Measurements from ENCODE around the gene SYAP1. TPM values are rescaled to one million over a fixed set of nuclear protein-coding genes. Genes with fewer than 3 reads are reported as not detected.
"Not testable (repeated sequence)": the region's sequence is repeated elsewhere in the genome, so short reads cannot be mapped to it uniquely, and the experiment has no call there.

Gene SYAP1
- total RNA-seq, 1 donor from 2014 or later = 18.1 TPM

- H3K4me3 ChIP-seq = no peak overlapping the region
- TF ChIP-seq CTCF (IDR thresholded peaks at IDR 0.05; ENCODE audit: borderline replicate concordance) = no peak
- DNase-seq = no peak
- H3K9me3 ChIP-seq (replicated peaks) = no peaks in the 10 kb centered on the region
- intact Hi-C loops (cut with micrococcal nuclease) = no loop called here
- H3K36me3 ChIP-seq = no peaks in the 10 kb centered on the region
- peaks cover 2% of the 10 kb centered on the region for H3K4me1 ChIP-seq
- H3K27me3 ChIP-seq (ENCODE audit: low read depth) = no peaks in the 10 kb centered on the region
- H3K27ac ChIP-seq (replicated peaks) = no peak overlapping the region
Observed at GRCh38 chrX:16714504-16714903, 4.9 kb upstream of the SYAP1 start.

GRCh38 chrX:16715638-16716037, 3.8 kb upstream of the SYAP1 start:
- H3K4me3 ChIP-seq; H3K9me3 ChIP-seq (replicated peaks); H3K4me1 ChIP-seq; H3K36me3 ChIP-seq; DNase-seq; H3K27me3 ChIP-seq (ENCODE audit: low read depth); intact Hi-C loops (cut with micrococcal nuclease); H3K27ac ChIP-seq (replicated peaks): not testable (repeated sequence)

- H3K9me3 ChIP-seq (replicated peaks); H3K36me3 ChIP-seq; H3K4me3 ChIP-seq; H3K27ac ChIP-seq (replicated peaks); DNase-seq; intact Hi-C loops (cut with micrococcal nuclease); H3K27me3 ChIP-seq (ENCODE audit: low read depth): not testable (repeated sequence)
- peaks cover 18% of the 10 kb centered on the region for H3K4me1 ChIP-seq
Observed at GRCh38 chrX:16716451-16716850, 3.0 kb upstream of the SYAP1 start.

GRCh38 chrX:16718824-16719333, 533 bp upstream of the SYAP1 start:
- DNase-seq = no peak
- Histone ChIP-seq H3K9me3 (replicated peaks) (no peaks in the 10 kb centered on the region), H3K27me3 (ENCODE audit: low read depth) (no peaks in the 10 kb centered on the region), H3K4me3 (peak overlapping the region; percentile 76), H3K36me3 (no peaks in the 10 kb centered on the region), H3K4me1 (peaks cover 24% of the 10 kb centered on the region), H3K27ac (replicated peaks) (peak overlapping the region; percentile 92)
- no peak for TF ChIP-seq CTCF (IDR thresholded peaks at IDR 0.05; ENCODE audit: borderline replicate concordance)
- intact Hi-C loops (cut with micrococcal nuclease) = no loop called here

GRCh38 chrX:16722481-16722880, 3.1 kb downstream of the SYAP1 start:
- no peak for TF ChIP-seq CTCF (IDR thresholded peaks at IDR 0.05; ENCODE audit: borderline replicate concordance)
- H3K27me3 ChIP-seq (ENCODE audit: low read depth) = no peaks in the 10 kb centered on the region
- no peak overlapping the region for H3K4me3 ChIP-seq
- no peaks in the 10 kb centered on the region for H3K36me3 ChIP-seq
- intact Hi-C loops (cut with micrococcal nuclease) = no loop called here
- peaks cover 24% of the 10 kb centered on the region for H3K4me1 ChIP-seq
- no peak overlapping the region for H3K27ac ChIP-seq (replicated peaks)
- H3K9me3 ChIP-seq (replicated peaks) = no peaks in the 10 kb centered on the region
- DNase-seq = no peak

GRCh38 chrX:16725072-16725471, 5.7 kb downstream of the SYAP1 start:
- peaks cover 23% of the 10 kb centered on the region for H3K4me1 ChIP-seq
- no peak overlapping the region for H3K4me3 ChIP-seq
- no peak for TF ChIP-seq CTCF (IDR thresholded peaks at IDR 0.05; ENCODE audit: borderline replicate concordance)
- DNase-seq = no peak
- no peaks in the 10 kb centered on the region for H3K9me3 ChIP-seq (replicated peaks)
- no peaks in the 10 kb centered on the region for H3K36me3 ChIP-seq
- H3K27me3 ChIP-seq (ENCODE audit: low read depth) = no peaks in the 10 kb centered on the region
- intact Hi-C loops (cut with micrococcal nuclease) = no loop called here
- no peak overlapping the region for H3K27ac ChIP-seq (replicated peaks)

- H3K4me3 ChIP-seq; H3K27me3 ChIP-seq (ENCODE audit: low read depth); intact Hi-C loops (cut with micrococcal nuclease); H3K4me1 ChIP-seq; H3K27ac ChIP-seq (replicated peaks); H3K9me3 ChIP-seq (replicated peaks); DNase-seq; H3K36me3 ChIP-seq: not testable (repeated sequence)
Observed at GRCh38 chrX:16726347-16726988, 7.1 kb downstream of the SYAP1 start.
